Upper lobe of left lung (tissue), 4 donors: ENCODE measurements around the gene CHMP5.

Experiments used
- CTCF ChIP-seq, 6 experiments: fragments of 450-650 bp in 4 of 6; fragments of 200-600 bp in 2 of 6; sonication (generic) in 2 of 6; IDR thresholded peaks; one replicate each; pipeline ENCODE4 v1.5.1; 2016 to 2019; ENCODE audit warnings: antibody characterized with exemption in 6 of 6
- POLR2A ChIP-seq, 4 donors: fragments of 450-650 bp; IDR thresholded peaks; one replicate each; pipeline ENCODE4 v1.5.1; 2016 to 2017; ENCODE audit warnings: antibody characterized with exemption in 4 of 4, mild to moderate bottlenecking in 2 of 4

GRCh38 chr9:33245341-33245740 is 19.5 kb upstream of the CHMP5 start:
- TF ChIP-seq CTCF (IDR thresholded peaks at IDR 0.05), result no peak
- TF ChIP-seq POLR2A (IDR thresholded peaks at IDR 0.05), result no peak
